ENCODE data around the gene ZNF586. TPM values are rescaled to one million over a fixed set of nuclear protein-coding genes. Genes with fewer than 3 reads are reported as not detected.

The ZNF586 gene
- total RNA-seq, 4 donors from 2014 or later = 12.8 to 20.7 (median 17.1) TPM

DNA sequence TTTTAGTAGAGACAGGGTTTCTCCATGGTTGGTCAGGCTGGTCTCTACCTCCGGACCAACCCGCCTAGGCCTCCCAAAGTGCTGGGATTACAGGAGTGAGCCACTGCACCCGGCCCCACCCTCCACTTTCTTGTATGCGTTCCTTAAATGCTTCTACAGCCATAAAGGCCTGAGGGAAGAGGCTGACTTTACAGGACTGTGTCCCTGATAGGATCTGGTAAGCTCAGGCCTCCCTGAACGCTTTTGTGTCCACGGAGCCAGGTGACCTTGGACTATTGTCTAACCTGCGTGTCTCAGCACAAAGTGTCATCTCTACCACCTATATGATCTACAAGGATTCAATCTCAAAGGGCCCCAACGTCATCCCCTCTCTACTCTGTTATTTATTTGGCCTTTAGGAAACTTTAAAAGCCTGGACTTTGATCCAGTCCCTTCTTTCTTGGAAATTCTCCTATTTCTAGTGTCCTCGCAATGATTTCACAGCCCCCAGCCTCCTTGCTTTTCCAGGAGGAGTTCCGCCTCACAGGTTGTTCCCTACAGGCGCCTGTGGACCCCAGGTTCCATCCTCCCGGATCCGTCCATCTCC lies 44.5 kb downstream of the ZNF586 start:
- Histone ChIP-seq H3K27me3 (no peaks in the 10 kb centered on the region), H3K27ac (peak overlapping the region in 3 of 4 donors; percentile 81 to 83 (median 82)), H3K36me3 (peaks cover 0 to 36% of the 10 kb centered on the region in 2 donors), H3K4me1 (peaks cover 0 to 24% (median 7%) of the 10 kb centered on the region in 3 donors), H3K4me3 (peak overlapping the region; percentile 65 to 75), H3K9me3 (no peaks in the 10 kb centered on the region)
- ATAC-seq = no peak
- WGBS, 2 donors (ENCODE audit: low coverage in 1 of 2) = 29 to 42% methylated on average over 7 to 12 of the region's 13 CpGs
- TF ChIP-seq EP300 (IDR thresholded peaks at IDR 0.05) (no peak), POLR2A (IDR thresholded peaks at IDR 0.05) (no peak), POLR2AphosphoS5 (IDR thresholded peaks at IDR 0.05) (no peak)
- TF ChIP-seq, protein P1, sequence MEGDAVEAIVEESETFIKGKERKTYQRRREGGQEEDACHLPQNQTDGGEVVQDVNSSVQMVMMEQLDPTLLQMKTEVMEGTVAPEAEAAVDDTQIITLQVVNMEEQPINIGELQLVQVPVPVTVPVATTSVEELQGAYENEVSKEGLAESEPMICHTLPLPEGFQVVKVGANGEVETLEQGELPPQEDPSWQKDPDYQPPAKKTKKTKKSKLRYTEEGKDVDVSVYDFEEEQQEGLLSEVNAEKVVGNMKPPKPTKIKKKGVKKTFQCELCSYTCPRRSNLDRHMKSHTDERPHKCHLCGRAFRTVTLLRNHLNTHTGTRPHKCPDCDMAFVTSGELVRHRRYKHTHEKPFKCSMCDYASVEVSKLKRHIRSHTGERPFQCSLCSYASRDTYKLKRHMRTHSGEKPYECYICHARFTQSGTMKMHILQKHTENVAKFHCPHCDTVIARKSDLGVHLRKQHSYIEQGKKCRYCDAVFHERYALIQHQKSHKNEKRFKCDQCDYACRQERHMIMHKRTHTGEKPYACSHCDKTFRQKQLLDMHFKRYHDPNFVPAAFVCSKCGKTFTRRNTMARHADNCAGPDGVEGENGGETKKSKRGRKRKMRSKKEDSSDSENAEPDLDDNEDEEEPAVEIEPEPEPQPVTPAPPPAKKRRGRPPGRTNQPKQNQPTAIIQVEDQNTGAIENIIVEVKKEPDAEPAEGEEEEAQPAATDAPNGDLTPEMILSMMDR (IDR thresholded peaks at IDR 0.05) = no peak

DNA sequence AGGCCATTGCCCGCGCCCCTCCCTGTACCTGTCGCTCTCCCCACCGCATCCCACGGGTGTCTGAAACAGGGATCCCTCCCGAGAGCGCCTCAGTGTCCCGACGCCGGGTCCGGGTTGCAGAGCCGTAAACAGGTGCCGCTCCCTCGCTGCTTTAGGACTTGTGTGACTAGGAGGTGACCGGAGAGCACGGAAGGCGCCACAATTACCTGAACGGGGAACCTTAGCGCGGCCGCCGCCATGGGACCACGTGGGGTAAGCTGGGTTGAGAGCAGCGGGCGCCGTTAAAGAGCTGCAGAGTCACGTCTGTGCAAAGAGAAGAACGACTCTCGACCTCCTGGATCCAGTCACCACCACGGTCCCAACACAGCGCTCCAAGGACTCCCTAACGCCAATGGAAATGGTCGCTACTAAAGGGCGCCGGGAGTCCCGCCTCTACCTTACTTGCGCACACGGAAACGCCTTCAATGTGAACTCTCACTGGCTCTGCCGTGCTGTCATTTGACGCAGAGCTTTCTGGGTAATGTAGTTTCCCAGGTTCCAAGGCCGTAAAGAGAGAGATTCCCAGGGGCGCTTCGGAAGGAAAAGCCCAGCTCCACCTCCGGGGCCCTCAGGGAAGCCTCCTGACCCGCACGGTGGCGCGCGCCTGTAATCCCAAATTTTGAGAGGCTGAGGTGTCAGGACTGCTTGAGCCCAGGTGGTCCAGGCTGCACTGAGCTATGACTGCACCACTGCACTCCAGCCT lies 45.2 kb downstream of the ZNF586 start, which contains the start of gene ZNF552:
Gene ZNF552 (minus strand): TSS at position 409 of the 742 bp plus-strand sequence. CDS start 170 bp downstream, at position 239.
- TF ChIP-seq POLR2AphosphoS5 (IDR thresholded peaks at IDR 0.05) (peak; percentile 75), EP300 (IDR thresholded peaks at IDR 0.05) (no peak), POLR2A (IDR thresholded peaks at IDR 0.05) (peak; percentile 38 to 54)
- TF ChIP-seq, protein P1 (IDR thresholded peaks at IDR 0.05) = peak in 1 of 4 experiments; percentile 16
- Histone ChIP-seq H3K4me1 (peaks cover 0 to 27% (median 7%) of the 10 kb centered on the region in 3 donors), H3K27ac (peak within 1 kb of the TSS; percentile 8 to 83 (median 82)), H3K27me3 (no peaks in the 10 kb centered on the region), H3K36me3 (peaks cover 0 to 29% of the 10 kb centered on the region in 2 donors), H3K4me3 (peak within 1 kb of the TSS; percentile 65 to 75), H3K9me3 (no peaks in the 10 kb centered on the region)
- WGBS, 2 donors (ENCODE audit: low coverage in 1 of 2) = 0% methylated on average over 1 of the region's 50 CpGs; no CpG with 5 or more reads in 1 of the 2 donors
- ATAC-seq = peak; percentile 96

DNA sequence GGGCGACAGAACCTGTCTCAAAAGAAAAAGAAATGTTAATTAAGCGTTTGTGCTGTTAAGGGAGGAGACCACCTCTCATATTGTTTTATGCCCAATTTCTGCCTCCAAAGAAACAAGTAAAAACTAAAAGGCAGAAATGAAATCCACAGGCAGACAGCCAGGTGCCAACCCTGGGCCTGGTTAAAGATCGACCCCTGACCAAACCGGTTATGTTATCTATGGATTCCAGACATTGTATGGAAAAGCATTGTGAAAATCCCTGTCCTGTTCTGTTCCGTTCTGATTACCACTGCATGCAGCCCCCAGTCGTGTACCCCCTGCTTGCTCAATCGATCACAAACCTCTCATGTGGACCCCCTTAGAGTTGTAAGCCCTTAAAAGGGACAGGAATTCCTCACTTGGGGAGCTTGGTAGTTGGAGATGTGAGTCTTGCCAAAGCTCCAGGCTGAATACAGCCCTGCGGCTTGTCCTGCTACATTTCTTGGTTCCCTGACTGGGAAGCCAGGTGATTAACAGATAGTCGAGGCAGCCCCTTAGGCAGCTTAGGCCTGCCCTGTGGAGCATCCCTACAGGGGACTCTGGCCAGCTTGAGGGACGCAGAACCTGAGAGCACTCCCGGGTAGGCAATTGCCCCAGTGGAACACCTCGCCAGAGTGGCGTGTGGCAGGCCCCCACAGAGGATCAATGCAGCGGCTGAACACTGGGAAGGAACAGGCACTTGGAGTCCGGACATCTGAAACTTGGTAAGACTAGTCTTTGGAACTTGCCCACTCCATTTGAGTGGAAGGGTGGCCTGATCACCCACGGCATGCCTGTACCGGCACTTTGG lies 46.0 kb downstream of the ZNF586 start:
- TF ChIP-seq POLR2A (IDR thresholded peaks at IDR 0.05) = no peak
- no peak for TF ChIP-seq EP300 (IDR thresholded peaks at IDR 0.05)
- TF ChIP-seq POLR2AphosphoS5 (IDR thresholded peaks at IDR 0.05) = no peak
- TF ChIP-seq, protein P1 (IDR thresholded peaks at IDR 0.05) = no peak

DNA sequence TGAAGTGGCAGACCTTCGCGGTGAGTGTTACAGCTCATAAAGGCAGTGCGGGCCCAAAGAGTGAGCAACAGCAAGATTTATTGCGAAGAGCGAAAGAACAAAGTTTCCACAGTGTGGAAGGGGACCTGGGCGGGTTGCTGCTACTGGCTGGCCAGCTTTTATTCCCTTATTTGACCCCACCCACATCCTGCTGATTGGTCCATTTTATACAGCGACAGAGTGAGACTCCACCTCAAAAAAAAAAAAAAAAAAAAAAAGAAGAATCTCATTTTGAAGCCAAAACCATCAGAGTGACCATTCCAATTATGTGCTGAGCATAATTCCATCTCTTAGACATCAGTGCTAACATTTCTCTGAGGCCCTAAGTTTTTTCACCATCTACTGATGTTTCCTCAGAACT lies 47.2 kb downstream of the ZNF586 start:
- H3K9me3 ChIP-seq = no peaks in the 10 kb centered on the region
- H3K27me3 ChIP-seq = no peaks in the 10 kb centered on the region
- 91 to 94% methylated on average over 3 to 6 of the region's 7 CpGs for WGBS, 2 donors (ENCODE audit: low coverage in 1 of 2)
- no peak overlapping the region for H3K27ac ChIP-seq
- H3K4me3 ChIP-seq = no peak overlapping the region
- TF ChIP-seq, protein P1 (IDR thresholded peaks at IDR 0.05) = no peak
- TF ChIP-seq POLR2A (IDR thresholded peaks at IDR 0.05) (no peak), POLR2AphosphoS5 (IDR thresholded peaks at IDR 0.05) (no peak), EP300 (IDR thresholded peaks at IDR 0.05) (no peak)
- peaks cover 0 to 14% of the 10 kb centered on the region in 2 donors for H3K36me3 ChIP-seq
- peaks cover 0 to 39% (median 13%) of the 10 kb centered on the region in 3 donors for H3K4me1 ChIP-seq
- ATAC-seq = no peak

More for the DNA sequence above, 46.0 kb downstream of the ZNF586 start:
- Histone ChIP-seq H3K27me3 (no peaks in the 10 kb centered on the region), H3K9me3 (no peaks in the 10 kb centered on the region), H3K36me3 (peaks cover 0 to 21% of the 10 kb centered on the region in 2 donors), H3K4me1 (peaks cover 0 to 32% (median 10%) of the 10 kb centered on the region in 3 donors), H3K4me3 (peak overlapping the region; percentile 65 to 75), H3K27ac (peak overlapping the region in 3 of 4 donors; percentile 81 to 83 (median 82))
- no peak for ATAC-seq
- 70 to 84% methylated on average over 5 to 7 of the region's 17 CpGs for WGBS, 2 donors (ENCODE audit: low coverage in 1 of 2)
